GM23338 (cell line): Measurements from ENCODE around the gene FBXO45. TPM values are rescaled to one million over a fixed set of nuclear protein-coding genes. Genes with fewer than 3 reads are reported as not detected.

Source experiments
- ATAC-seq: fragments of 200-7000 bp; cut with Tn5 transposase; 3 replicates; pipeline ENCODE4 v1.9.1; 2020
- DNase-seq: peaks from one replicate; pipeline ENCODE4 v3.0.0-alpha.2; 2015; ENCODE audit warnings: low spot score
- H2AFZ ChIP-seq: fragments of 200-600 bp; sonication (generic); 2 replicates; pipeline ENCODE4 v1.8.0; 2016; ENCODE audit warnings: antibody characterized with exemption, mild to moderate bottlenecking, moderate library complexity
- H3F3A ChIP-seq: fragments of 200-600 bp; sonication (generic); replicated peaks from 2 replicates; pipeline ENCODE4 v1.8.0; 2017; ENCODE audit warnings: antibody characterized with exemption, mixed run types, low read depth
- H3K27ac ChIP-seq: fragments of 200-600 bp; sonication (generic); 2 replicates; pipeline ENCODE4 v1.6.1; 2016; ENCODE audit warnings: low read depth
- H3K27me3 ChIP-seq: fragments of 200-600 bp; sonication (generic); 2 replicates; pipeline ENCODE4 v1.8.0; 2016; ENCODE audit warnings: mild to moderate bottlenecking, mixed run types, moderate library complexity; ENCODE audit not compliant: insufficient read depth
- H3K36me3 ChIP-seq: fragments of 200-600 bp; sonication (generic); 2 replicates; pipeline ENCODE4 v1.8.0; 2016; ENCODE audit warnings: mild to moderate bottlenecking; ENCODE audit not compliant: insufficient read depth
- H3K4me1 ChIP-seq: fragments of 200-600 bp; sonication (generic); 2 replicates; pipeline ENCODE4 v1.8.0; 2016; ENCODE audit warnings: mild to moderate bottlenecking, moderate library complexity; ENCODE audit not compliant: insufficient read depth
- H3K4me2 ChIP-seq: fragments of 200-600 bp; sonication (generic); 2 replicates; pipeline ENCODE4 v1.7.1; 2017; ENCODE audit warnings: mixed run types
- H3K4me3 ChIP-seq: fragments of 200-600 bp; sonication (generic); 2 replicates; pipeline ENCODE4 v1.6.1; 2016; ENCODE audit warnings: mixed run types
- H3K79me2 ChIP-seq: fragments of 200-600 bp; sonication (generic); replicated peaks from 2 replicates; pipeline ENCODE4 v1.8.0; 2017; ENCODE audit warnings: mild to moderate bottlenecking; ENCODE audit not compliant: insufficient read depth
- H3K9me2 ChIP-seq: fragments of 200-600 bp; sonication (generic); 2 replicates; pipeline ENCODE4 v1.8.0; 2017; ENCODE audit not compliant: insufficient read depth
- H4K20me1 ChIP-seq: fragments of 200-600 bp; sonication (generic); replicated peaks from 2 replicates; pipeline ENCODE4 v1.8.0; 2017; ENCODE audit warnings: mild to moderate bottlenecking; ENCODE audit not compliant: insufficient read depth
- H3K27ac Mint-ChIP-seq: 2 replicates; pipeline ENCODE4 v1.8.0; 2020; ENCODE audit warnings: inconsistent platforms, mild to moderate bottlenecking, moderate library complexity, mixed read lengths
- H3K27me3 Mint-ChIP-seq: 3 replicates; pipeline ENCODE4 v1.8.0; 2022; ENCODE audit warnings: low read depth, mild to moderate bottlenecking, moderate library complexity, mixed read lengths, inconsistent platforms; ENCODE audit not compliant: insufficient read depth, poor library complexity
- H3K36me3 Mint-ChIP-seq: 3 replicates; pipeline ENCODE4 v1.8.0; 2021; ENCODE audit warnings: low read depth, mild to moderate bottlenecking, inconsistent platforms, moderate library complexity, mixed read lengths
- H3K4me1 Mint-ChIP-seq: 3 replicates; pipeline ENCODE4 v1.8.0; 2020; ENCODE audit warnings: mild to moderate bottlenecking, inconsistent platforms, mixed read lengths
- H3K4me3 Mint-ChIP-seq: 3 replicates; pipeline ENCODE4 v1.8.0; 2021; ENCODE audit warnings: moderate library complexity, mild to moderate bottlenecking, inconsistent platforms, mixed read lengths
- H3K9me3 Mint-ChIP-seq: 3 replicates; pipeline ENCODE4 v1.8.0; 2020; ENCODE audit warnings: moderate library complexity, mild to moderate bottlenecking, inconsistent platforms, mixed read lengths
- EZH2phosphoT487 ChIP-seq: fragments of 200-600 bp; sonication (generic); IDR thresholded peaks from one replicate; pipeline ENCODE4 v1.8.1; 2018; ENCODE audit warnings: antibody characterized with exemption; ENCODE audit not compliant: unreplicated experiment
- REST ChIP-seq: IDR thresholded peaks from one replicate; pipeline ENCODE4 v1.6.1; 2018; ENCODE audit warnings: antibody characterized with exemption; ENCODE audit not compliant: unreplicated experiment
- ZNF114 ChIP-seq: fragments of 250-450 bp; sonication (Bioruptor Pico); IDR thresholded peaks from 2 replicates; pipeline ENCODE4 v1.5.0; 2020; ENCODE audit warnings: mild to moderate bottlenecking, moderate library complexity
- ZNF462 ChIP-seq: fragments of 250-450 bp; sonication (Bioruptor Pico); IDR thresholded peaks from 2 replicates; pipeline ENCODE4 v1.5.0; 2020; ENCODE audit warnings: mild to moderate bottlenecking, moderate library complexity
- polyA plus RNA-seq: library from polyadenylated mRNA; unstranded; fragments of >200 nt; fragmentation: Nextera tagmentation; extraction: Ambion mirVana; gene quantifications from 2 replicates; pipeline ENCODE4 v1.2.1, GENCODE V29; 2016
- total RNA-seq: library from RNA; depleted of rRNA; stranded (reverse); fragments of >200 nt; shearing (Covaris generic); gene quantifications from 2 replicates; pipeline ENCODE4 v1.2.3, GENCODE V29; 2014

FBXO45 gene
- total and polyA plus RNA-seq, 2 experiments from 2014 or later, result 10.3 to 23.7 TPM

- TF ChIP-seq EZH2phosphoT487 (no peak), REST (no peak), ZNF114 (no peak), ZNF462 (CRISPR knock-in tag) (no peak)
- H3K27ac ChIP-seq, result no peak overlapping the region
Observed at GRCh38 chr3:196563721-196564225, 4.7 kb upstream of the FBXO45 start.

More at GRCh38 chr3:196563721-196564225, 4.7 kb upstream of the FBXO45 start:
- peaks cover 14% of the 10 kb centered on the region; the same call in 2 of the 3 replicates for H3K36me3 Mint-ChIP-seq
- no peak for ATAC-seq
- no peak for DNase-seq
- H3K27ac Mint-ChIP-seq, result peak overlapping the region; percentile 43; the same call in 1 of the 2 replicates
- H3K27me3 Mint-ChIP-seq, result no peaks in the 10 kb centered on the region
- no peaks in the 10 kb centered on the region for H3K4me1 ChIP-seq
- no peaks in the 10 kb centered on the region for H3K9me2 ChIP-seq
- no peaks in the 10 kb centered on the region for H3K9me3 Mint-ChIP-seq
- no peak overlapping the region for H2AFZ ChIP-seq
- no peaks in the 10 kb centered on the region for H3K36me3 ChIP-seq
- H3K4me3 ChIP-seq, result no peak overlapping the region
- peaks cover 4% of the 10 kb centered on the region for H3F3A ChIP-seq
- H3K4me2 ChIP-seq, result no peak overlapping the region
- H3K27me3 ChIP-seq, result no peaks in the 10 kb centered on the region
- H3K4me3 Mint-ChIP-seq, result no peak overlapping the region; the same call in 2 of the 3 replicates
- peaks cover 6% of the 10 kb centered on the region; the same call in 1 of the 3 replicates for H3K4me1 Mint-ChIP-seq
- peaks cover 3% of the 10 kb centered on the region for H4K20me1 ChIP-seq
- H3K79me2 ChIP-seq, result peaks cover 21% of the 10 kb centered on the region
